Measurements from ENCODE around the gene HIVEP2. TPM values are rescaled to one million over a fixed set of nuclear protein-coding genes. Genes with fewer than 3 reads are reported as not detected.

The HIVEP2 gene
- total RNA-seq, 1 donor from 2014 or later, result 38.4 TPM

DNA sequence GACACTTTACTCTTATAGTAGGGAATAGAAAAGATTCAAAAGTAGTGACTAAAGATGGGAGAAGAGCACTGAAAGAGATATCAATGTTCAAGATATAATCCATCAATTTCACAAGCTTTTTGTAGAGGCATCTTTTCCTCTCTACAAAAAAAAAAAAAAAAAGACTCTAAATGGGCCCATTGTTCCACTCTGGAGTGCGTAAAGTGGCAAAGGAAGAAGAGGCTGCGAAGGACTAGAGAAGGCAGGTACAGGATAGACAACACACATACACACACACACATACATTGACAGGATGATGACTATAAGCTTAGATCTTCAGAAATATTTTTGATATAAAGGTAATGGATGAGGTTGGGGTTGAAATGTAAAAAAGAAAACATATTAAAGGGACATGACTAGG is 157.6 kb downstream of the HIVEP2 start:
- Mint-ChIP-seq H3K4me3 (no peak overlapping the region), H3K27ac (no peak overlapping the region), H3K9me3 (no peaks in the 10 kb centered on the region), H3K27me3 (ENCODE audit: insufficient read depth) (no peaks in the 10 kb centered on the region), H3K36me3 (ENCODE audit: low read depth) (peaks cover 33% of the 10 kb centered on the region), H3K4me1 (ENCODE audit: low read depth) (peaks cover 30% of the 10 kb centered on the region)
- intact Hi-C loops (cut with micrococcal nuclease), result no loop called here
- no peak for DNase-seq (ENCODE audit: low spot score)

DNA sequence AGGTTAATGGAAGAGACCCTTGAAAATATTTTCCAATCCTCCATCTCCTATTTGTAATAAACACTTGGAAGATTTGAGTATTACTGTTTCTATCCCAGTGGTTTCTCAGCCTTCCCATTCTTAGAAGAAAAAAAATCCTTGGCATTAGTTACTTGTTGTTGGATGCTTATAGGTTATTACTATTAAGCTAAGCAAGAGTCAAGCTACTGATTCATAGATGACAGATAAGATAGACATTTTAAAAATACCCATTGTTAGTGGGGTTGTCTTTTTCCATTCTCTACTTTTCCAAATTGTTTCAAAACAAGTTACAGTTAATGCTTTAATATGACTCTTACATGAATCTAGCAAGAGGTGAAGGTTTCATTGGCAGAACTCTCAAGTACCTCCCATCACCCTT is 158.5 kb downstream of the HIVEP2 start:
- no peak for DNase-seq (ENCODE audit: low spot score)

DNA sequence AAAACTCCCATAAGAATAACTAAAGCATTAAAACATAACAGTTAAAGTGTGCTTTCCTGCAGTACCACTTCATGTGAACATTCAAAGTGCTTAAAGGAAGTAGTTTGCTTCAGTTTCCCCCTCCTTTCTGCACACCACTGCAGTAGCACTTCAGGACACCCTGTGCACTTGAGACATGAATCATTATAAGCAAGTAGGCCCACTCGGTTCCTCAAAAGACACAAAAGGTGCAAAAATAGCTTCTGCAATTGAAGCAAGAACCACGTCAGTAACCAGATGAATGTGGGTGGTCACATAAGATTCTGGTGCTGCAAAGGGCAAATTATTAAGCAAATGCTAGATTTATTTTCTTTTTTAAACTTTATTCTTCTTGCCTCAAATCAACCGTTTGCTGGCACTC is 160.6 kb downstream of the HIVEP2 start:
- no peaks in the 10 kb centered on the region for H3K9me3 Mint-ChIP-seq
- H3K4me3 Mint-ChIP-seq, result peak overlapping the region; percentile 55
- H3K27me3 Mint-ChIP-seq (ENCODE audit: insufficient read depth), result no peaks in the 10 kb centered on the region
- peaks cover 32% of the 10 kb centered on the region for H3K36me3 Mint-ChIP-seq (ENCODE audit: low read depth)
- intact Hi-C loops (cut with micrococcal nuclease), result loop anchor here (1.0 kb wide), 1 partner anchor 18 kb away; no protein-coding TSS in a partner anchor
- H3K27ac Mint-ChIP-seq, result peak overlapping the region; percentile 70
- peaks cover 44% of the 10 kb centered on the region for H3K4me1 Mint-ChIP-seq (ENCODE audit: low read depth)
- no peak for DNase-seq (ENCODE audit: low spot score)

More for the DNA sequence above, 158.5 kb downstream of the HIVEP2 start:
- peaks cover 30% of the 10 kb centered on the region for H3K36me3 Mint-ChIP-seq (ENCODE audit: low read depth)
- intact Hi-C loops (cut with micrococcal nuclease), result no loop called here
- H3K4me1 Mint-ChIP-seq (ENCODE audit: low read depth), result peaks cover 32% of the 10 kb centered on the region
- H3K9me3 Mint-ChIP-seq, result no peaks in the 10 kb centered on the region
- no peaks in the 10 kb centered on the region for H3K27me3 Mint-ChIP-seq (ENCODE audit: insufficient read depth)
- H3K27ac Mint-ChIP-seq, result no peak overlapping the region
- no peak overlapping the region for H3K4me3 Mint-ChIP-seq

DNA sequence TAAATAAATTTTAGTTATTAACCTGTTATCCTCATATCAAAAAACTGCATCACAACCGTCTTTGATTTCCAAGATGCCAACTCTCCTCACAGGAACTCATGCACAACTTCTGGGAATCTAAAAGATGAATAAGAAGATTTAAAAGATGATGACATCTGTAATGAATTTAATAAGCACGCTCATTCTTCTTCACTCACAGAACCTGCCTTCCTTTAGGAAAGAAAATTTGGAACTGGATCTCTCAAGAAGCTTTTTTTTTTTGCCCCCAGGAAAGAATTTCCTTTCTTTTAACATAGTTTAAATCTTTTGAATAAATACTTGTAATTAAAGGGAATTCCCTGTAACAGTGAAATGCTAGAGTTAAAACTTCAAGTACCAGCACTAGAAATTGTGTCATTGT is 161.5 kb downstream of the HIVEP2 start:
- H3K9me3 Mint-ChIP-seq, result no peaks in the 10 kb centered on the region
- no peak overlapping the region for H3K4me3 Mint-ChIP-seq
- peaks cover 31% of the 10 kb centered on the region for H3K36me3 Mint-ChIP-seq (ENCODE audit: low read depth)
- intact Hi-C loops (cut with micrococcal nuclease), result no loop called here
- peaks cover 44% of the 10 kb centered on the region for H3K4me1 Mint-ChIP-seq (ENCODE audit: low read depth)
- no peaks in the 10 kb centered on the region for H3K27me3 Mint-ChIP-seq (ENCODE audit: insufficient read depth)
- no peak overlapping the region for H3K27ac Mint-ChIP-seq
- DNase-seq (ENCODE audit: low spot score), result no peak

DNA sequence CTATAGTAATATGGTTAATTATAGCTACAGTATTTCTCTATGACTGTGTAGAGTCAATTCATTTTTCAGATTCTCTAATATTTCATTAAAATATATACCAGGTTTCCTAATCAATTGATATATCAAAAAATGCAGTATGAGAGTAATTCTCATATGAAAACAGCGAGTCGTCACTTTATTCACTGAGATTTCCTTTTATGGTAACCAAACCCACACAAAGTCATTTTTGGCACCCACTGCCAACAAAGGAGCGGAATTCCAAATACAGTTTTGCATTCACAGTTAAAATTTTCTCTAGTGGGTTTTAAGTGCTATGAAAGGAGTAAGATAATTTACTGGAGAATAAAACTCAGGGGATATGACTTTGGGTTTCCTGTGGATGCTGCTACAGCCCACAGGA is 163.8 kb downstream of the HIVEP2 start:
- no peak for DNase-seq (ENCODE audit: low spot score)
- Mint-ChIP-seq H3K27me3 (ENCODE audit: insufficient read depth) (no peaks in the 10 kb centered on the region), H3K27ac (no peak overlapping the region), H3K36me3 (ENCODE audit: low read depth) (peaks cover 17% of the 10 kb centered on the region), H3K9me3 (no peaks in the 10 kb centered on the region), H3K4me3 (no peak overlapping the region), H3K4me1 (ENCODE audit: low read depth) (peaks cover 35% of the 10 kb centered on the region)
- intact Hi-C loops (cut with micrococcal nuclease), result no loop called here

DNA sequence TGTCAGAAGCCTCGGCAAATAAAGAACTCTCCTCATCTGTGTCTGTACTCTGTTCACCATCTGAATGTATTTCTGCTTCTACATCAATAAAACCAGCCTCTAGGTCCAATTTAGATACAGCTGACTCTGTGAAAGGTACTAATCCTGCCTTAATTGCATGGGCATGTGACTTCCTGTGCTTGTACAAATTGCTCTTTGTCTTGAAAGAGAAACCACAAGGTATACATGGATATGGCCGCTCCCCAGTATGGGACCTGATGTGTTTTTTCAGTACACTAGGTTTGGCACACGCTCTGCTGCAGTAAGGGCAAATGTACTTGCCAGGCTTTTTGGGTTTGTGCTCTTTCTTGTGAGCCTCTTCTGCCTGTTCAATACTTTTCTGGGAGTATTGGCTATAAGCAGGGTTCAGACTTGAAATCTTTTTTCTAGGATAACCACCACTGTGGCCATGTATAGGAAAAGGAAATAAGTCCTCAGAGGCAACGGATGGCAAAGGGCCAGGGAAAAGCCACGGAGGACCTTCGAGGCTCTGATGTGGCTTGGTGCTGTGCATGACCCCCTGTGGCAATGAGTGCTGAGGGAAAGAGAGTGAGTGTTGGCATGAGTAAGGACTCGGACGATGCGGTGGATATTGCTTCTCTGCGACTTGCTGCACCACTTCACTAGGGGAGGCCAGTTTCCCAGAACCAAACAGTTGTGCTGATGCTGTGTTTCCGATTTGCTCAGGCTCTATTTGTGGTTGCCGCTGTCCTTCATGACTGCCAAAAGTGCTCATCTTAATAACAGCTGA is 170.9 kb downstream of the HIVEP2 start:
- H3K27me3 Mint-ChIP-seq (ENCODE audit: insufficient read depth), result no peaks in the 10 kb centered on the region
- peaks cover 44% of the 10 kb centered on the region for H3K4me1 Mint-ChIP-seq (ENCODE audit: low read depth)
- peak overlapping the region; percentile 80 for H3K27ac Mint-ChIP-seq
- no peak for DNase-seq (ENCODE audit: low spot score)
- H3K36me3 Mint-ChIP-seq (ENCODE audit: low read depth), result peaks cover 55% of the 10 kb centered on the region
- no peak overlapping the region for H3K4me3 Mint-ChIP-seq
- no peaks in the 10 kb centered on the region for H3K9me3 Mint-ChIP-seq
- intact Hi-C loops (cut with micrococcal nuclease), result loop anchor here (1.0 to 5.0 kb wide), 4 partner anchors 38 to 168 kb away; no protein-coding TSS in a partner anchor

DNA sequence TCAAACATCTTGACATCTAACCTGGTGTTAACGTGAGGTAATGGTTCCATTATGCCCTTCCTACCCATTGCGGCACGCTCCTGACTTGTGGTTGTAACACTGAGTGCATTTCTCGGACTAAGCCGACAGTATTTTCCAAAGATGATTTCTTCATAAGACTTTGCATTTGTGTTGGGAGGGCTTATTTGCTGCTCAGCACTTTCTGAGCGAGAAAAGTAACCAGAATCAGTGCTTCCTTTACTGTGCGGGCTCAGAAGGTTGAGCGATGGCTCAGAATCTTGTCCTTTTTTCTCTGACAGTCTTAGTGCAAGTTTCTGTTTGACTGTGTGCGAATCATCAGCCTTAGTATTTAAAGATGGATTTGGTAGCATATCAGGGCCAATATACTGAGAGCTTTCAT is 171.7 kb downstream of the HIVEP2 start:
- H3K4me1 Mint-ChIP-seq (ENCODE audit: low read depth), result peaks cover 46% of the 10 kb centered on the region
- H3K27ac Mint-ChIP-seq, result peak overlapping the region; percentile 64
- intact Hi-C loops (cut with micrococcal nuclease), result loop anchor here (1.0 to 5.0 kb wide), 4 partner anchors 39 to 169 kb away; no protein-coding TSS in a partner anchor
- DNase-seq (ENCODE audit: low spot score), result no peak
- peaks cover 57% of the 10 kb centered on the region for H3K36me3 Mint-ChIP-seq (ENCODE audit: low read depth)
- peak overlapping the region; percentile 25 for H3K4me3 Mint-ChIP-seq
- no peaks in the 10 kb centered on the region for H3K27me3 Mint-ChIP-seq (ENCODE audit: insufficient read depth)
- H3K9me3 Mint-ChIP-seq, result no peaks in the 10 kb centered on the region

DNA sequence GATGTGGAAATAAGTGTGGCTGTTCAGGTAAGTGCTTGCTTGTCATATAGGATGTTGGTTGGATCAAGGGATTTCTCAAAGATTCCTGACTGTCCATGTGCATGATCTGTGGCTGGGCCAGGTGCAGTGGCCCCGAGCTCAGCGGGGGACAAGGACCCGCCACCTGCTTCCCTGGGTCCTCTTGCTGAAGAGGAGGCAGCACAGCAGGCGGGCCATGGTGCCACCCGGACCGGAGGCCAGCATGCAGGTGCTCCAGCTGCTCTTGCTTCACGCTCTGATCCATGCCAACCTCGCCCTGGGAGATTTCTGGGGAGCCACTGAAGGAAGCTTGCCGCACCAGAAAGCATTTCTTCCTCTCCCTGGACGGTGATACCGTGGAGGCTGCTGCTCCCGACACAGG is 173.8 kb downstream of the HIVEP2 start:
- Mint-ChIP-seq H3K36me3 (ENCODE audit: low read depth) (peaks cover 72% of the 10 kb centered on the region), H3K27ac (no peak overlapping the region)
- intact Hi-C loops (cut with micrococcal nuclease), result loop anchor here (5.0 kb wide), 2 partner anchors 41 to 171 kb away; no protein-coding TSS in a partner anchor

DNA sequence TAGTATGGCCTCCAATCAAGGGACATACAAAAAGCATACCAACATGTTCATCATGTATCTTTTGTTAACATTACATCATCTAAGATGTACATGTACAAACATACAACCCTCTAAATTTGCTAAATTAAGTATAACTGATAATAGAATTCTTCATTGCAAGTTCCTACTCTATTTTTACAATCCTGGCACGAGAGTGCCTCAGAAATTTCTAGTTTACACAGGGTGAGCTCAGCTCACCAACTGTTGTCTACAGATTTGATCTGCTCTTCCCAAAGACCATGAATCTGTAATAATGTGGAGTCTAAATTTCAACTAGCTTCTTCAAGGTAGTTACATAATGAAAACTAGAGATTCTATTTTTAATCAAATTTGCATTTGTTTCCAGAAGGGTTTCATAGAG is 179.7 kb downstream of the HIVEP2 start:
- H3K36me3 Mint-ChIP-seq (ENCODE audit: low read depth), result peaks cover 48% of the 10 kb centered on the region
- DNase-seq (ENCODE audit: low spot score), result no peak
- no peaks in the 10 kb centered on the region for H3K27me3 Mint-ChIP-seq (ENCODE audit: insufficient read depth)
- no peaks in the 10 kb centered on the region for H3K9me3 Mint-ChIP-seq
- H3K4me3 Mint-ChIP-seq, result no peak overlapping the region
- H3K4me1 Mint-ChIP-seq (ENCODE audit: low read depth), result peaks cover 27% of the 10 kb centered on the region
- intact Hi-C loops (cut with micrococcal nuclease), result no loop called here
- no peak overlapping the region for H3K27ac Mint-ChIP-seq

More for the DNA sequence above, 173.8 kb downstream of the HIVEP2 start:
- peaks cover 50% of the 10 kb centered on the region for H3K4me1 Mint-ChIP-seq (ENCODE audit: low read depth)
- no peaks in the 10 kb centered on the region for H3K27me3 Mint-ChIP-seq (ENCODE audit: insufficient read depth)
- H3K9me3 Mint-ChIP-seq, result no peaks in the 10 kb centered on the region
- no peak for DNase-seq (ENCODE audit: low spot score)
- no peak overlapping the region for H3K4me3 Mint-ChIP-seq

DNA sequence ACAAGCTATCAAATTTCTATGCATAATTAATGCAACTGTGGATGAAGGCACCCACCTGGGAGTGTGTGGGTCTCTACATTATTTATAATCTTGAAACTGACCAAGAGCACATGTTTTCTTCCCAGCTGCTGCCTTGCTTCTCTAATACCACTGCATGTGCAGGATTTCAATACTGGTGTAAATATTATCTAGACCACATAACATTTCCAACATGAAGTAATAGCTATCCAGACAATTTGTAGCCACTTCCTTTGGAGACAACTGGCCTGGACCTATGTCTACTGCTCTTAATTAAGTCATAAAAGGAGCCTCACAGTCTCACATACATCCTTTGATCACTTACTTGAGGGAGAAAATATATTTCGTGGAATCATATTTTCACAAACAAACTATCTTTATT is 180.7 kb downstream of the HIVEP2 start:
- intact Hi-C loops (cut with micrococcal nuclease), result no loop called here
- Mint-ChIP-seq H3K27ac (no peak overlapping the region), H3K4me3 (no peak overlapping the region), H3K9me3 (no peaks in the 10 kb centered on the region), H3K36me3 (ENCODE audit: low read depth) (peaks cover 48% of the 10 kb centered on the region), H3K27me3 (ENCODE audit: insufficient read depth) (no peaks in the 10 kb centered on the region), H3K4me1 (ENCODE audit: low read depth) (peaks cover 20% of the 10 kb centered on the region)
- no peak for DNase-seq (ENCODE audit: low spot score)

DNA sequence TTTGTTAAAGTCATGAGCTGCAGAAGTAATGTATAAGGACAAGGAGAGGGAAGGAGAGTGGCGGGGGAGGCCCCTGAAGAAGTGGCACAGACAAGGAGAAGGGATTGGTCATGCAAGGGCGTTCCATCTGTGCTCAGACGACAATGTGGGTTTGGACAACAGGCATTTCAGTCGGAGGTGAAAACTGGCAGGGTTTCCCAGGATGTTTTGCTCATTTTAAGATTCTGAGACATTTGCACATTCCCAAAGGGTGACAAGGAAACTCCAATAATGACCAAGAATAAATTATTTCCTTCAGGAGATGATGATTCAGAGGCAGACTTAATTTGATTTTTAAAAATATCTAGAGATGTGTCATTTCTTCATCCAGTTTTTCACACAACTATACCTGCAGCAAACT is 181.8 kb downstream of the HIVEP2 start:
- peaks cover 49% of the 10 kb centered on the region for H3K36me3 Mint-ChIP-seq (ENCODE audit: low read depth)
- no peak for DNase-seq (ENCODE audit: low spot score)
- H3K4me3 Mint-ChIP-seq, result no peak overlapping the region

DNA sequence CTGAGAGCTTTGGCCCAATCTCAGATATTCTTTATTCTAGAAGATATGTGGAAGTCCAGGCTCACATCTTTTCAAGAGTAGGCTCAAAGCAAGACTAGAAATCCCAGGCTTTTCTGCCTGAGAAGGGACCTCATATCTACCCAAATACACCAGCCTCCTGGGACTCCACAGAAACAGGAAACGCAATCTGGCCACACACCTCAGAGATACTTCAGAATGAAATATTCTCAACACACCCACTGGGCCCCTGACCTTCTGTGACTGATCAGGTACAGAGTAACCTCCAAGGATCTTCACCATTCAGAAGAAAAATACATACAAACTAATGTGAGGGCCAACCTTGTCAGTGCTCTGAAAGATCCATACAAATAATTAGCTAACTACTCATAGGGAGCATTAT is 183.2 kb downstream of the HIVEP2 start:
- H3K36me3 Mint-ChIP-seq (ENCODE audit: low read depth), result peaks cover 49% of the 10 kb centered on the region
- intact Hi-C loops (cut with micrococcal nuclease), result no loop called here

More for the DNA sequence above, 181.8 kb downstream of the HIVEP2 start:
- intact Hi-C loops (cut with micrococcal nuclease), result no loop called here
- H3K27ac Mint-ChIP-seq, result no peak overlapping the region
- no peaks in the 10 kb centered on the region for H3K27me3 Mint-ChIP-seq (ENCODE audit: insufficient read depth)
- no peaks in the 10 kb centered on the region for H3K9me3 Mint-ChIP-seq
- peaks cover 16% of the 10 kb centered on the region for H3K4me1 Mint-ChIP-seq (ENCODE audit: low read depth)

DNA sequence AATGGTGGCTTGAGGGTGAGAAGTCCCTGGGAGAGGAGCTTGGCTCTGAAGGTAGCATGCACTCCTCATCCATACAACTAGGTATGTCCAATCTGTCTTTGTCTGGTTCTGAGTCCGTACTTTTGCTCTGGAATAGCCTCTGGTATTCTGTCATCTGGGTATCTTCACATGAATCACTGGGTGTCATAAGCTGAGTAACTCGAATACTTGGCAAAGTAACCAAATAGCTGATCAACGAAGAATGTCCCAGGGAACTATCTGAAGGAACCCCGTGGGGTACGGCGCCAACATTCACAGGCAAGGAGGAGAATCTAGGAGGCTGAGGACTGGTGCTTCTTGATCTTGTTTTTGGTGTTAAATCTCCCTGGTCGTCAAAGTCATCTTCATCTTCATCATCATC is 184.8 kb downstream of the HIVEP2 start:
- H3K9me3 Mint-ChIP-seq, result no peaks in the 10 kb centered on the region
- no peak for DNase-seq (ENCODE audit: low spot score)
- H3K27ac Mint-ChIP-seq, result no peak overlapping the region
- intact Hi-C loops (cut with micrococcal nuclease), result no loop called here
- H3K36me3 Mint-ChIP-seq (ENCODE audit: low read depth), result peaks cover 60% of the 10 kb centered on the region
- no peaks in the 10 kb centered on the region for H3K27me3 Mint-ChIP-seq (ENCODE audit: insufficient read depth)
- peaks cover 23% of the 10 kb centered on the region for H3K4me1 Mint-ChIP-seq (ENCODE audit: low read depth)
- H3K4me3 Mint-ChIP-seq, result no peak overlapping the region

More for the DNA sequence above, 183.2 kb downstream of the HIVEP2 start:
- H3K4me3 Mint-ChIP-seq, result no peak overlapping the region
- no peak for DNase-seq (ENCODE audit: low spot score)
- H3K4me1 Mint-ChIP-seq (ENCODE audit: low read depth), result peaks cover 11% of the 10 kb centered on the region
- no peaks in the 10 kb centered on the region for H3K9me3 Mint-ChIP-seq
- peak overlapping the region; percentile 56 for H3K27ac Mint-ChIP-seq
- no peaks in the 10 kb centered on the region for H3K27me3 Mint-ChIP-seq (ENCODE audit: insufficient read depth)
